Tibial nerve (tissue), 4 donors: ENCODE data around the gene SEC11A. TPM values are rescaled to one million over a fixed set of nuclear protein-coding genes. Genes with fewer than 3 reads are reported as not detected.

Source experiments
- DNase-seq, 2 donors: peaks; one replicate each; pipeline ENCODE4 v3.0.0-alpha.2; 2019; ENCODE audit warnings: low spot score in 2 of 2
- H3K27ac ChIP-seq, 4 donors: fragments of 200-600 bp; sonication (generic) in 3 of 4; one replicate each; pipeline ENCODE4 v1.5.1; 2017 to 2019; ENCODE audit warnings: mild to moderate bottlenecking in 1 of 4
- H3K27me3 ChIP-seq, 2 donors: fragments of 200-600 bp; sonication (generic) in 1 of 2; one replicate each; pipeline versions ENCODE4 v1.5.1 to v1.6.0; 2017 to 2019
- H3K36me3 ChIP-seq, 3 donors: fragments of 200-600 bp; sonication (generic); one replicate each; pipeline ENCODE4 v1.5.1; 2018 to 2019
- H3K4me1 ChIP-seq, 4 donors: fragments of 200-600 bp; sonication (generic) in 3 of 4; one replicate each; pipeline ENCODE4 v1.5.1; 2017 to 2019
- H3K4me3 ChIP-seq, 4 donors: fragments of 200-600 bp; sonication (generic) in 3 of 4; one replicate each; pipeline ENCODE4 v1.5.1; 2017 to 2019; ENCODE audit warnings: mild to moderate bottlenecking in 1 of 4, moderate library complexity in 1 of 4
- H3K9me3 ChIP-seq, 4 donors: fragments of 200-600 bp; sonication (generic) in 3 of 4; one replicate each; pipeline ENCODE4 v1.5.1; 2017 to 2019
- EP300 ChIP-seq, 2 donors: sonication (generic); formaldehyde crosslinking; IDR thresholded peaks; one replicate each; pipeline ENCODE4 v1.6.1; 2017; ENCODE audit warnings: antibody characterized with exemption in 2 of 2, mild to moderate bottlenecking in 1 of 2
- POLR2A ChIP-seq, 2 donors: fragments of 450-650 bp; IDR thresholded peaks; one replicate each; pipeline ENCODE4 v1.6.1; 2017; ENCODE audit warnings: antibody characterized with exemption in 2 of 2, mild to moderate bottlenecking in 2 of 2, moderate library complexity in 2 of 2
- WGBS, 2 donors: methylation state at CpG; one replicate each; pipeline ENCODE4 v1.1.5; 2018; 5-methylcytosine and 5-hydroxymethylcytosine counted together
- total RNA-seq, 4 donors: library from RNA; depleted of rRNA; stranded (reverse); fragments of >200 nt; gene quantifications; one replicate each; pipeline ENCODE4 v1.1.0, GENCODE V29; 2016
- TF ChIP-seq, protein P1 (sequence below), 5 experiments: fragments of 200-600 bp in 3 of 5; fragments of 450-650 bp in 2 of 5; sonication (generic) in 3 of 5; IDR thresholded peaks; one replicate each; pipeline ENCODE4 v1.5.1; 2016 to 2019; ENCODE audit warnings: antibody characterized with exemption in 5 of 5, mild to moderate bottlenecking in 3 of 5, moderate library complexity in 2 of 5

Gene SEC11A
- total RNA-seq, 4 donors from 2014 or later = 88.2 to 132 (median 119) TPM

DNA sequence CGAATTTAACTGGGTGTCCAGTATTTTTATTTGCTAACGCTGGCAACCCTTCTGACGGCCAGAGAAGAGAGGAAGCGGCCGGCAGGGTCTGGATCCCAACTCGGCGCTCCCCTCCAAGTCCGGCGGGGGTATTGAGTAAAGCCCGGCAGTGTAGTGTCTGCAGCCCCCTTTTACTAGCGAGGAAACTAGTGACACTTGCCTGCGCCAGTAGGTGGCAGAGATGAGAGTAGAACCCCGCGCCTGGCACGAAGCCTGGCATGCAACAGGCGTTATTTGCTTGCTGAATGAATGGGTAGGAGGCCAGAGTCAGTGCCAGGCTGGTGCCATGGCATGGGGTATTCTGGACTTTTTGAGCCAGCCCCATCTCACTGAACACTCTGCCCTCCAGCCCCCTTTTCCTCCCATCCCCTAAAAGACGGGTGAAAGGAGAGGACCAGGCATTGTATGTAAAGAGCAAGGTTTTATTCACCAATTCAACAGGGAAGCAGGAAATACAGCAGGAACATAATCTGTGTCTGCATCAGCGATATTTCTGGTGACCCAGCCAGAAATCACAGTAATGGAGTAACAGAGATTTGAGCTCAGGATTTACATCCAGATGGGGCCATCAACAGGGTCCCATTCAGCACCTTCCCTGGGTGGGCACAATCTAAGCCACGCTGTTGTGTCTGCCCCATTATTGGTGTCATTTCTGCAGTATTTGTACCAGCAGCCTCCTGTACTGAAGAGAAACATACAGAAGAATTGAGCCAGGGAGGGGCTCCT, 61.1 kb downstream of the SEC11A start:
- H3K4me1 ChIP-seq = peaks cover 0 to 64% (median 17%) of the 10 kb centered on the region in 4 donors
- H3K4me3 ChIP-seq = peak overlapping the region; percentile 64 to 81 (median 77)
- peak overlapping the region; percentile 69 to 92 (median 82) for H3K27ac ChIP-seq
- peaks cover 0 to 27% (median 0%) of the 10 kb centered on the region in 3 donors for H3K36me3 ChIP-seq
- WGBS, 2 donors = 5% methylated on average over 19 of the region's 19 CpGs
- H3K27me3 ChIP-seq = no peaks in the 10 kb centered on the region
- no peaks in the 10 kb centered on the region for H3K9me3 ChIP-seq
- peak; percentile 58 to 71 for DNase-seq
- TF ChIP-seq, protein P1, sequence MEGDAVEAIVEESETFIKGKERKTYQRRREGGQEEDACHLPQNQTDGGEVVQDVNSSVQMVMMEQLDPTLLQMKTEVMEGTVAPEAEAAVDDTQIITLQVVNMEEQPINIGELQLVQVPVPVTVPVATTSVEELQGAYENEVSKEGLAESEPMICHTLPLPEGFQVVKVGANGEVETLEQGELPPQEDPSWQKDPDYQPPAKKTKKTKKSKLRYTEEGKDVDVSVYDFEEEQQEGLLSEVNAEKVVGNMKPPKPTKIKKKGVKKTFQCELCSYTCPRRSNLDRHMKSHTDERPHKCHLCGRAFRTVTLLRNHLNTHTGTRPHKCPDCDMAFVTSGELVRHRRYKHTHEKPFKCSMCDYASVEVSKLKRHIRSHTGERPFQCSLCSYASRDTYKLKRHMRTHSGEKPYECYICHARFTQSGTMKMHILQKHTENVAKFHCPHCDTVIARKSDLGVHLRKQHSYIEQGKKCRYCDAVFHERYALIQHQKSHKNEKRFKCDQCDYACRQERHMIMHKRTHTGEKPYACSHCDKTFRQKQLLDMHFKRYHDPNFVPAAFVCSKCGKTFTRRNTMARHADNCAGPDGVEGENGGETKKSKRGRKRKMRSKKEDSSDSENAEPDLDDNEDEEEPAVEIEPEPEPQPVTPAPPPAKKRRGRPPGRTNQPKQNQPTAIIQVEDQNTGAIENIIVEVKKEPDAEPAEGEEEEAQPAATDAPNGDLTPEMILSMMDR (IDR thresholded peaks at IDR 0.05) = peak; percentile 65 to 72 (median 69)
- TF ChIP-seq POLR2A (IDR thresholded peaks at IDR 0.05) = no peak

- peak; percentile 92 to 94 for DNase-seq
- H3K4me3 ChIP-seq = peak within 1 kb of the TSS; percentile 64 to 81 (median 77)
- H3K9me3 ChIP-seq = no peaks in the 10 kb centered on the region
- H3K27ac ChIP-seq = peak within 1 kb of the TSS; percentile 69 to 92 (median 82)
- 0 to 1% methylated on average over 39 to 42 of the region's 49 CpGs for WGBS, 2 donors
- peaks cover 0 to 72% (median 18%) of the 10 kb centered on the region in 4 donors for H3K4me1 ChIP-seq
- H3K27me3 ChIP-seq = no peaks in the 10 kb centered on the region
- H3K36me3 ChIP-seq = peaks cover under 1 to 35% (median 3%) of the 10 kb centered on the region in 3 donors
- peak; percentile 68 to 74 for TF ChIP-seq POLR2A (IDR thresholded peaks at IDR 0.05)
- TF ChIP-seq, protein P1 (IDR thresholded peaks at IDR 0.05) = no peak
- TF ChIP-seq EP300 (IDR thresholded peaks at IDR 0.05) = peak; percentile 77 to 92
Observed at GRCh38 chr15:84653910-84654688, 61.8 kb downstream of the SEC11A start, which contains the start of gene WDR73. TSS of gene WDR73 (minus strand) at chr15:84654283. CDS start at chr15:84654274, 9 bp downstream.

DNA sequence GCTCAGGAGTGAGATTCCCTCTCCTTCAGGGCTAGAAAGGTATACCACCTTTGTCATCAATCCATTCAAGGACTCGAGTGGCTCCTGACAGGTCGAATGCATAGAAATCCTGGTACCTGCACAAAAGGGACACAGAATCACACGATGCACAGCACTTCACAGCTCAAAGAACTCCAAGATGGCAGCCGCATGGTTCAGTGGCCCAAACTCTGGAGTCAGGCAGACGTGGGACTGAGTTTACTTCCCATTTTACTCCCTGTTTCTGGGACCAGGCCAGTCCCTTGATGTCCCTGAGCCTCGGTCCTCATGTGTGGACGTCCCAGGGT, 62.4 kb downstream of the SEC11A start:
- Histone ChIP-seq H3K27ac (peak overlapping the region; percentile 50 to 92 (median 82)), H3K4me3 (peak overlapping the region; percentile 64 to 81 (median 77)), H3K36me3 (peaks cover 3 to 41% (median 3%) of the 10 kb centered on the region in 3 donors), H3K9me3 (no peaks in the 10 kb centered on the region), H3K27me3 (no peaks in the 10 kb centered on the region), H3K4me1 (peaks cover 0 to 73% (median 20%) of the 10 kb centered on the region in 4 donors)
- no peak for DNase-seq
- 16 to 20% methylated on average over 5 to 7 of the region's 7 CpGs for WGBS, 2 donors
- TF ChIP-seq, protein P1 (IDR thresholded peaks at IDR 0.05) = no peak
- no peak for TF ChIP-seq EP300 (IDR thresholded peaks at IDR 0.05)
- no peak for TF ChIP-seq POLR2A (IDR thresholded peaks at IDR 0.05)

DNA sequence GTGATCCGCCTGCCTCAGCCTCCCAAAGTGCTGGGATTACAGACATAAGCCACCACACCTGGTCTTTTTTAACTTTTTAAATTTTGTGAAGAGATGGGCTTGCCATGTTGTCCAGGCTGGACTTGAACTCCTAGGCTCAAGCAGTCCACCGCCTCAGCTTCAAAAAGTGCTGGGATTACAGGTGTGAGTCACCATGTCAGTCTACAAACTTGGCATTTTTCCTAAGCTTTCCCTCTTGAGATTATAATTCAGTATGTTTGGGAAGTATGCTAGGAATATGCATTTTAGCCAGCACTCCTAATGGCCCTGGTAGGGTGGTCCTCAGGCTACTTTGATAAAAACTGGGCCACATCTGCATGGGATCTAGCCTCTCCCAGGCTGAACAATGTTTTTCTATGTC, 66.2 kb downstream of the SEC11A start:
- WGBS, 2 donors = 90 to 95% methylated on average over 2 of the region's 2 CpGs
- Histone ChIP-seq H3K4me3 (no peak overlapping the region), H3K27ac (peak overlapping the region in 1 of 4 donors; percentile 17), H3K9me3 (no peaks in the 10 kb centered on the region), H3K4me1 (peaks cover 0 to 46% (median 12%) of the 10 kb centered on the region in 4 donors), H3K27me3 (no peaks in the 10 kb centered on the region), H3K36me3 (peaks cover 11 to 79% (median 12%) of the 10 kb centered on the region in 3 donors)
- TF ChIP-seq EP300 (IDR thresholded peaks at IDR 0.05) (no peak), POLR2A (IDR thresholded peaks at IDR 0.05) (no peak)
- DNase-seq = no peak

DNA sequence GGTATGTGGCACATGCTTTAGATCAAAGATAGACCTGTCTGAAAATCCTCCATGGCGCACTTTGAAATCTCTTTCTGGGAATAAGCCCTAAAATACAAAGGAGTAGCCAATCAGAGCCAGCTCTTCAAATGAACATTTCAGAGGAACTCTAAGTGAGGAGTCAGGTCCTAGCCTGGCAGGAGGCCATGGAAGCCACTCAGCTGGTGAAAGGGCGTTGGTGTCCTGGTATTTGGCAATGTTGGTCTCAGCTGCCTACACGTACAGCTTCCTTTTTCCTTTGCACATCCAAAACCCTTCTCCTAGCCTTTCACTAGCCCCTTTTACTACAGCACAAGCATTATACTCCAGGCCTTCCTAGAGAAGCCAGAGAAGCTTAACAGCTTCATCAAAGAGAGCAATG, 67.4 kb downstream of the SEC11A start:
- TF ChIP-seq POLR2A (IDR thresholded peaks at IDR 0.05) (no peak), EP300 (IDR thresholded peaks at IDR 0.05) (no peak)
- TF ChIP-seq, protein P1 (IDR thresholded peaks at IDR 0.05) = no peak
- DNase-seq = peak in 1 of 2 donors; percentile 45
- Histone ChIP-seq H3K9me3 (no peaks in the 10 kb centered on the region), H3K4me3 (no peak overlapping the region), H3K36me3 (peaks cover 11 to 91% (median 12%) of the 10 kb centered on the region in 3 donors), H3K27ac (no peak overlapping the region), H3K4me1 (peaks cover 0 to 44% (median 11%) of the 10 kb centered on the region in 4 donors), H3K27me3 (no peaks in the 10 kb centered on the region)
- WGBS, 2 donors = 55 to 61% methylated on average over 3 of the region's 3 CpGs
